Measurements from ENCODE around the gene NRSN1.

DNA sequence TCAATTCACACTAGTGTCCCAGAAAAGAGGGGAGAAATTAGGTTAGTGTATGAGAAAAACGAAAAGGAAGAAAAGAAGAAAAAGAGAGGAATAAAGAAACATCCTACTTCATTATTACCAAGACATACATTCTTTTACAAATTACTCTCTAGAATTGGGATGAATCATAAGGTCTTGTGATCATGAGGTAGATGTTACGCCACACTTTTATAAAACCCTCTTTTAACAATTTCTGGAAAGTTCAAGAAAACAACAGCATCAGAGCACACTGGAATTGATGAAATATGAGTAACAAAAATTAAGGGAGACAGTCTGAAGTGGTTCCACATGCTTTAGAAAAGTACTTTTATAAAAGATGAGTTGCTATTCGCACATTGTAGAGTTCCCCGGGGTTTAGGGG, 32.6 kb upstream of the NRSN1 start:
- TF ChIP-seq EZH2 (IDR thresholded peaks at IDR 0.05; ENCODE audit: low read length, missing control alignments): no peak
- no peak for TF ChIP-seq CTCF (conservative IDR thresholded peaks at IDR 0.05 in 1 of 2, IDR thresholded peaks at IDR 0.05 in 1 of 2; ENCODE audit: low read depth in 1 of 2, low read length in 2 of 2)
